Transverse colon (tissue), 4 donors: Measurements from ENCODE around the gene TMPRSS9. TPM values are rescaled to one million over a fixed set of nuclear protein-coding genes. Genes with fewer than 3 reads are reported as not detected.

Experiments
- DNase-seq: peaks from one replicate; pipeline ENCODE4 v3.0.0-alpha.2; 2019
- H3K27ac ChIP-seq, 4 donors: fragments of 200-600 bp; sonication (generic); 2 replicates each; pipeline ENCODE4 v1.5.1; 2016 to 2018; ENCODE audit warnings: inconsistent platforms in 4 of 4
- H3K27me3 ChIP-seq: fragments of 200-600 bp; sonication (generic); 2 replicates; pipeline ENCODE4 v1.5.1; 2017; ENCODE audit warnings: inconsistent platforms
- H3K36me3 ChIP-seq, 4 donors: fragments of 200-600 bp; sonication (generic); 2 replicates each; pipeline ENCODE4 v1.5.1; 2017 to 2019; ENCODE audit warnings: inconsistent platforms in 4 of 4
- H3K4me1 ChIP-seq, 4 donors: fragments of 200-600 bp; sonication (generic); 2 replicates each; pipeline ENCODE4 v1.5.1; 2017 to 2020; ENCODE audit warnings: inconsistent platforms in 4 of 4
- H3K4me3 ChIP-seq, 4 donors: fragments of 200-600 bp; sonication (generic); 1 replicate in 1 of 4; 2 replicates in 3 of 4; pipeline versions ENCODE4 v1.5.1 to v1.6.1; 2017 to 2019; ENCODE audit warnings: inconsistent platforms in 4 of 4
- H3K9me3 ChIP-seq, 2 donors: fragments of 200-600 bp; sonication (generic); 2 replicates each; pipeline ENCODE4 v1.5.1; 2017 to 2019; ENCODE audit warnings: inconsistent platforms in 2 of 2
- CTCF ChIP-seq, 5 experiments: fragments of 200-600 bp in 3 of 5; fragments of 450-650 bp in 2 of 5; sonication (generic) in 3 of 5; IDR thresholded peaks; 1 replicate in 2 of 5; 2 replicates in 3 of 5; pipeline ENCODE4 v1.5.1; 2016 to 2017; ENCODE audit warnings: antibody characterized with exemption in 5 of 5, inconsistent platforms in 3 of 5, mild to moderate bottlenecking in 2 of 5, moderate library complexity in 1 of 5
- EP300 ChIP-seq: sonication (generic); formaldehyde crosslinking; IDR thresholded peaks from one replicate; pipeline ENCODE4 v1.6.1; 2017; ENCODE audit warnings: antibody characterized with exemption, low read depth
- POLR2A ChIP-seq: fragments of 450-650 bp; IDR thresholded peaks from one replicate; pipeline ENCODE4 v1.6.1; 2016; ENCODE audit warnings: antibody characterized with exemption, mild to moderate bottlenecking, moderate library complexity
- POLR2AphosphoS5 ChIP-seq, 3 donors: sonication (generic); formaldehyde crosslinking; IDR thresholded peaks; one replicate each; pipeline ENCODE4 v1.6.1; 2016; ENCODE audit warnings: antibody characterized with exemption in 3 of 3
- WGBS, 2 donors: methylation state at CpG; one replicate each; pipeline ENCODE4 v1.1.5; 2018; ENCODE audit warnings: low coverage in 1 of 2; 5-methylcytosine and 5-hydroxymethylcytosine counted together
- in situ Hi-C, 4 donors: fragments of 200-750 bp; cut with MboI; loops; one replicate each; pipeline versions ENCODE4 v1.15.0 to v1.15.1; 2017; ENCODE audit warnings: low sequenced_read_pairs in 3 of 4, low pct_ligation_motif_present in 1 of 4, low pct_unique_long_range_greater_than_20kb in 1 of 4
- intact Hi-C: fragments of 100-400 bp; cut with DNase I; formaldehyde crosslinking; loops from one replicate; pipeline ENCODE4 v1.15.1; 2023; ENCODE audit warnings: low total_unique reads
- total RNA-seq, 4 donors: library from RNA; depleted of rRNA; stranded (reverse); fragments of >200 nt; gene quantifications; one replicate each; pipeline ENCODE4 v1.1.0, GENCODE V29; 2016

The TMPRSS9 gene
- total RNA-seq, 4 donors from 2014 or later = 0.27 TPM; not detected in 3

GRCh38 chr19:2399582-2399981, 39.5 kb downstream of the TMPRSS9 start:
- Histone ChIP-seq H3K27ac (no peak overlapping the region), H3K4me1 (peaks cover 0 to 18% (median 9%) of the 10 kb centered on the region in 4 donors), H3K4me3 (no peak overlapping the region), H3K9me3 (no peaks in the 10 kb centered on the region), H3K36me3 (no peaks in the 10 kb centered on the region), H3K27me3 (no peaks in the 10 kb centered on the region)
- TF ChIP-seq POLR2A (no peak), CTCF (IDR thresholded peaks at IDR 0.05) (no peak), POLR2AphosphoS5 (IDR thresholded peaks at IDR 0.05) (no peak), EP300 (no peak)
- WGBS, 2 donors = 93 to 100% methylated on average over 3 to 4 of the region's 4 CpGs
- no peak for DNase-seq
- intact Hi-C loops = no loop called here
- in situ Hi-C loops = loop anchor here in 2 of 4 donors (25.0 kb wide), 1 partner anchor 112 kb away; the partner anchor contains the start of gene PEAK3 (in 2 of the 2)

GRCh38 chr19:2408247-2408646, 48.2 kb downstream of the TMPRSS9 start:
- Histone ChIP-seq H3K36me3 (no peaks in the 10 kb centered on the region), H3K27ac (no peak overlapping the region), H3K4me3 (no peak overlapping the region), H3K9me3 (no peaks in the 10 kb centered on the region), H3K4me1 (peaks cover 0 to 1% (median under 1%) of the 10 kb centered on the region in 4 donors), H3K27me3 (no peaks in the 10 kb centered on the region)
- TF ChIP-seq POLR2AphosphoS5 (IDR thresholded peaks at IDR 0.05) (no peak), CTCF (IDR thresholded peaks at IDR 0.05) (no peak), EP300 (no peak), POLR2A (no peak)
- in situ Hi-C loops (no loop called here), intact Hi-C loops (no loop called here)
- 86% methylated on average over 25 of the region's 25 CpGs; no CpG with 5 or more reads in 1 of the 2 donors for WGBS, 2 donors
- DNase-seq = no peak

GRCh38 chr19:2409352-2409912, 49.4 kb downstream of the TMPRSS9 start:
- Histone ChIP-seq H3K27me3 (no peaks in the 10 kb centered on the region), H3K9me3 (no peaks in the 10 kb centered on the region), H3K36me3 (no peaks in the 10 kb centered on the region), H3K27ac (no peak overlapping the region), H3K4me1 (no peaks in the 10 kb centered on the region), H3K4me3 (no peak overlapping the region)
- TF ChIP-seq CTCF (IDR thresholded peaks at IDR 0.05) = no peak
- TF ChIP-seq EP300 = no peak
- no peak for TF ChIP-seq POLR2A
- no peak for TF ChIP-seq POLR2AphosphoS5 (IDR thresholded peaks at IDR 0.05)
- in situ Hi-C loops = no loop called here
- WGBS, 2 donors = 69 to 74% methylated on average over 3 to 7 of the region's 7 CpGs
- DNase-seq = no peak
- intact Hi-C loops = no loop called here

- DNase-seq = no peak
- Histone ChIP-seq H3K9me3 (no peaks in the 10 kb centered on the region), H3K4me3 (no peak overlapping the region), H3K27ac (no peak overlapping the region), H3K36me3 (no peaks in the 10 kb centered on the region), H3K27me3 (no peaks in the 10 kb centered on the region), H3K4me1 (no peaks in the 10 kb centered on the region)
- TF ChIP-seq EP300 (no peak), POLR2AphosphoS5 (IDR thresholded peaks at IDR 0.05) (no peak), CTCF (IDR thresholded peaks at IDR 0.05) (no peak), POLR2A (no peak)
- 90 to 100% methylated on average over 1 to 7 of the region's 7 CpGs for WGBS, 2 donors
- intact Hi-C loops = no loop called here
- in situ Hi-C loops = no loop called here
Observed at GRCh38 chr19:2410023-2410422, 50.0 kb downstream of the TMPRSS9 start.
